ENCODE data around the gene FAM83F.

GRCh38 chr22:39953101-39953500 lies 41.7 kb upstream of the FAM83F start:
- TF ChIP-seq REST (IDR thresholded peaks at IDR 0.05; ENCODE audit: low read depth, low read length): no peak
- no peak for TF ChIP-seq SMAD1 (IDR thresholded peaks at IDR 0.05; ENCODE audit: low read depth, partially characterized antibody)
- no peak for TF ChIP-seq LARP7 (IDR thresholded peaks at IDR 0.05)
- no peak for TF ChIP-seq POLR2A (IDR thresholded peaks at IDR 0.05; ENCODE audit: low read depth, low read length)
- TF ChIP-seq CTCF (IDR thresholded peaks at IDR 0.05 in 2 of 3, conservative IDR thresholded peaks at IDR 0.05 in 1 of 3; ENCODE audit: control insufficient read depth in 2 of 3, extremely low read depth in 1 of 3, insufficient read depth in 1 of 3, low read depth in 3 of 3, low read length in 3 of 3): no peak
- no peak for TF ChIP-seq PML (IDR thresholded peaks at IDR 0.05; ENCODE audit: low read length)
- no peak for TF ChIP-seq JUNB (IDR thresholded peaks at IDR 0.05)
- TF ChIP-seq EZH2 (IDR thresholded peaks at IDR 0.05; ENCODE audit: borderline replicate concordance, control insufficient read depth, low read depth, low read length): no peak
- TF ChIP-seq JUND (IDR thresholded peaks at IDR 0.05; ENCODE audit: low read depth, low read length): no peak
- no peak for TF ChIP-seq TCF3 (IDR thresholded peaks at IDR 0.05; ENCODE audit: borderline replicate concordance, insufficient read depth, low read depth, low read length)

Measured in GM12878 (cell line).